H1 (cell line): ENCODE data around the gene SPATA4. TPM values are rescaled to one million over a fixed set of nuclear protein-coding genes. Genes with fewer than 3 reads are reported as not detected.

Experiments
- CTCF ChIA-PET: fragments of 300-600 bp; sonication (Branson Sonifier 250); formaldehyde crosslinking; loops from one replicate; lab custom pipeline; 2021; ENCODE audit not compliant: partially characterized antibody; lab: Charles Lee
- POLR2A ChIA-PET: fragments of 300-600 bp; sonication (Branson Sonifier 250); formaldehyde crosslinking; loops from one replicate; lab custom pipeline; 2021; ENCODE audit warnings: inconsistent platforms; ENCODE audit not compliant: partially characterized antibody; lab: Charles Lee
- DNase-seq, 2 experiments: peaks; one replicate each; pipeline versions ENCODE4 v3.0.0 to v3.0.0-alpha.2; 2010 to 2022; ENCODE audit warnings: low spot score in 2 of 2, low read depth in 1 of 2, mixed read lengths in 1 of 2
- FAIRE-seq: peaks from 2 replicates; lab custom pipeline; 2011; peaks lifted over from hg19 to GRCh38; lab: Jason Lieb, UNC
- H2AFZ ChIP-seq: 2 replicates; pipeline ENCODE4 v1.8.1; 2012; ENCODE audit warnings: low read length, inconsistent platforms
- H2AK5ac ChIP-seq: 2 replicates; pipeline ENCODE4 v1.6.1; 2013; ENCODE audit warnings: low read depth, low read length
- H2BK120ac ChIP-seq: replicated peaks from 2 replicates; pipeline ENCODE3; 2013; ENCODE audit warnings: low read depth, low read length, inconsistent platforms
- H2BK12ac ChIP-seq: 2 replicates; pipeline ENCODE4 v1.6.1; 2013; ENCODE audit warnings: low read depth, low read length
- H2BK15ac ChIP-seq: 2 replicates; pipeline ENCODE4 v1.6.1; 2013; ENCODE audit warnings: low read length
- H2BK20ac ChIP-seq: 2 replicates; pipeline ENCODE4 v1.6.1; 2013; ENCODE audit warnings: low read length
- H2BK5ac ChIP-seq: 2 replicates; pipeline ENCODE4 v1.6.1; 2013; ENCODE audit warnings: low read depth, low read length
- H3K14ac ChIP-seq: 2 replicates; pipeline ENCODE4 v1.6.1; 2013; ENCODE audit warnings: inconsistent platforms; ENCODE audit not compliant: insufficient read length
- H3K18ac ChIP-seq: 2 replicates; pipeline ENCODE4 v1.6.1; 2013; ENCODE audit warnings: low read length; ENCODE audit errors: extremely low read depth
- H3K23ac ChIP-seq: 2 replicates; pipeline ENCODE4 v1.6.1; 2013; ENCODE audit warnings: inconsistent platforms; ENCODE audit not compliant: insufficient read length
- H3K23me2 ChIP-seq: 2 replicates; pipeline ENCODE4 v1.6.1; 2013; ENCODE audit warnings: low read depth, low read length
- H3K27ac ChIP-seq: 2 replicates; pipeline ENCODE4 v1.6.1; 2011; ENCODE audit warnings: low read depth, low read length, inconsistent platforms
- H3K27me3 ChIP-seq, 4 experiments: replicated peaks in 1 of 4; 1 replicate in 1 of 4; 2 replicates in 3 of 4; pipeline versions ENCODE4 v1.6.1 to v1.8.1; 2011 to 2013; ENCODE audit warnings: low read length in 3 of 4, mild to moderate bottlenecking in 3 of 4, inconsistent platforms in 2 of 4, mixed read lengths in 2 of 4, moderate library complexity in 1 of 4; ENCODE audit not compliant: control insufficient read depth in 3 of 4, insufficient read depth in 3 of 4; ENCODE audit errors: extremely low read depth in 1 of 4
- H3K36me3 ChIP-seq, 4 experiments: 2 replicates each; pipeline versions ENCODE4 v1.6.1 to v1.8.1; 2011 to 2013; ENCODE audit warnings: mild to moderate bottlenecking in 4 of 4, low read length in 3 of 4, moderate library complexity in 2 of 4, control low read depth in 1 of 4, inconsistent platforms in 1 of 4; ENCODE audit not compliant: insufficient read depth in 4 of 4, control insufficient read depth in 2 of 4
- H3K4ac ChIP-seq: replicated peaks from 2 replicates; pipeline ENCODE3; 2013; ENCODE audit warnings: low read length, low read depth, mixed read lengths, inconsistent platforms; ENCODE audit not compliant: insufficient read length
- H3K4me1 ChIP-seq, 4 experiments: replicated peaks in 1 of 4; 1 replicate in 1 of 4; 2 replicates in 3 of 4; pipeline versions ENCODE4 v1.6.1 to v1.8.1; 2011 to 2013; ENCODE audit warnings: low read length in 3 of 4, inconsistent platforms in 2 of 4, mixed read lengths in 1 of 4; ENCODE audit not compliant: insufficient read depth in 4 of 4, control insufficient read depth in 3 of 4
- H3K4me2 ChIP-seq, 2 experiments: 2 replicates each; pipeline versions ENCODE4 v1.6.1 to v1.8.1; 2011 to 2013; ENCODE audit warnings: low read depth in 2 of 2, low read length in 2 of 2, control low read depth in 1 of 2, inconsistent platforms in 1 of 2, mild to moderate bottlenecking in 1 of 2; ENCODE audit not compliant: insufficient read depth in 1 of 2
- H3K4me3 ChIP-seq, 4 experiments: fragments of 200-600, 300-600 bp in 1 of 4; sonication (generic), shearing (Covaris generic), sonication (Bioruptor Twin) in 1 of 4; 2 replicates each; pipeline versions ENCODE4 v1.5.1 to v1.8.1; 2011 to 2016; ENCODE audit warnings: low read length in 4 of 4, low read depth in 3 of 4, control low read depth in 2 of 4, inconsistent platforms in 2 of 4, mild to moderate bottlenecking in 2 of 4, mixed read lengths in 1 of 4, moderate library complexity in 1 of 4; ENCODE audit not compliant: insufficient read depth in 2 of 4; ENCODE audit errors: extremely low read depth in 1 of 4
- H3K56ac ChIP-seq: replicated peaks from 2 replicates; pipeline ENCODE3; 2013; ENCODE audit warnings: low read depth, mild to moderate bottlenecking, mixed read lengths, low read length, inconsistent platforms; ENCODE audit not compliant: insufficient read length
- H3K79me1 ChIP-seq: 2 replicates; pipeline ENCODE4 v1.6.1; 2013; ENCODE audit warnings: low read depth, low read length, control low read depth
- H3K79me2 ChIP-seq, 2 experiments: 2 replicates each; pipeline versions ENCODE4 v1.6.1 to v1.8.1; 2012 to 2013; ENCODE audit warnings: low read length in 2 of 2, mild to moderate bottlenecking in 2 of 2, inconsistent platforms in 1 of 2; ENCODE audit not compliant: insufficient read depth in 2 of 2, control insufficient read depth in 1 of 2
- H3K9ac ChIP-seq, 4 experiments: replicated peaks in 1 of 4; 1 replicate in 1 of 4; 2 replicates in 3 of 4; pipeline versions ENCODE4 v1.6.1 to v1.8.1; 2011 to 2013; ENCODE audit warnings: low read depth in 3 of 4, low read length in 3 of 4, control low read depth in 2 of 4, mild to moderate bottlenecking in 2 of 4, moderate library complexity in 2 of 4, inconsistent platforms in 1 of 4; ENCODE audit errors: extremely low read depth in 1 of 4
- H3K9me3 ChIP-seq, 2 experiments: 2 replicates each; pipeline versions ENCODE4 v1.6.1 to v1.8.1; 2012 to 2013; ENCODE audit warnings: mild to moderate bottlenecking in 2 of 2, moderate library complexity in 2 of 2, control low read depth in 1 of 2, inconsistent platforms in 1 of 2, low read depth in 1 of 2, low read length in 1 of 2, mixed read lengths in 1 of 2; ENCODE audit not compliant: insufficient read depth in 2 of 2
- H4K20me1 ChIP-seq, 2 experiments: replicated peaks in 1 of 2; 2 replicates each; pipeline versions ENCODE3 to v1.8.1; 2011 to 2013; ENCODE audit warnings: inconsistent platforms in 2 of 2, low read length in 2 of 2, mild to moderate bottlenecking in 1 of 2; ENCODE audit not compliant: insufficient read depth in 2 of 2, control insufficient read depth in 1 of 2
- H4K5ac ChIP-seq: 2 replicates; pipeline ENCODE4 v1.6.1; 2013; ENCODE audit warnings: low read length, low read depth, mixed read lengths, inconsistent platforms; ENCODE audit not compliant: insufficient read length
- H4K8ac ChIP-seq: 2 replicates; pipeline ENCODE4 v1.8.0; 2013; ENCODE audit warnings: mild to moderate bottlenecking, moderate library complexity, low read length, inconsistent platforms; ENCODE audit not compliant: insufficient read depth; ENCODE audit errors: extremely low read depth
- H4K91ac ChIP-seq: replicated peaks from 2 replicates; pipeline ENCODE3; 2013; ENCODE audit warnings: low read length, mixed read lengths, inconsistent platforms; ENCODE audit not compliant: insufficient read length
- BCL11A ChIP-seq, 2 experiments: IDR thresholded peaks; one replicate each; pipeline ENCODE4 v1.6.1; 2011; ENCODE audit warnings: low read depth in 2 of 2, low read length in 2 of 2, mild to moderate bottlenecking in 2 of 2
- GABPA ChIP-seq: IDR thresholded peaks from 2 replicates; pipeline ENCODE4 v1.6.1; 2011; ENCODE audit warnings: mild to moderate bottlenecking, low read length, moderate library complexity, borderline replicate concordance; ENCODE audit not compliant: insufficient read depth
- POLR2A ChIP-seq, 2 experiments: IDR thresholded peaks; 1 replicate in 1 of 2; 2 replicates in 1 of 2; pipeline ENCODE4 v1.6.1; 2011; ENCODE audit warnings: low read depth in 2 of 2, low read length in 2 of 2, mild to moderate bottlenecking in 2 of 2; ENCODE audit errors: control extremely low read depth in 1 of 2
- POLR2AphosphoS5 ChIP-seq: IDR thresholded peaks from 2 replicates; pipeline ENCODE4 v1.6.1; 2011; ENCODE audit warnings: low read depth, low read length
- RNF2 ChIP-seq: fragments of 200-900, 300-1000 bp; sonication (generic); IDR thresholded peaks from 2 replicates; pipeline ENCODE4 v1.7.1; 2016; ENCODE audit warnings: borderline replicate concordance, low read depth, mild to moderate bottlenecking, antibody characterized with exemption, low read length; ENCODE audit not compliant: poor library complexity, severe bottlenecking; ENCODE audit errors: missing control alignments
- polyA plus RNA-seq, 7 experiments: library from polyadenylated mRNA; depleted of rRNA in 3 of 7; stranded (reverse) in 5 of 7; unstranded in 2 of 7; fragments of >200 nt in 5 of 7; fragments of 200-250 nt in 2 of 7; gene quantifications; 1 replicate in 5 of 7; 2 replicates in 1 of 7; 4 replicates in 1 of 7; pipeline versions ENCODE4 v1.2.1 to v1.2.3, GENCODE V29; 2011 to 2013; ENCODE audit warnings: missing spikeins in 2 of 7, mixed read lengths in 2 of 7
- total RNA-seq: library from RNA; stranded (reverse); fragmentation: NEBNext Ultra II Directional; extraction: Animal tissue kit (Norgen Biotek cat#: 25700); gene quantifications from 2 replicates; pipeline ENCODE4 v1.2.1, GENCODE V29; 2021

Gene SPATA4
- total and polyA plus RNA-seq, 2 of the 8 experiments (the other 6 are each of a cell fraction or from before 2014, with no cell fraction given), result not detected

GRCh38 chr4:176139518-176139917 is 55.9 kb downstream of the SPATA4 start:
- Histone ChIP-seq H4K8ac (no peak overlapping the region), H4K20me1 (no peaks in the 10 kb centered on the region), H4K91ac (no peak overlapping the region), H2BK5ac (no peak overlapping the region), H3K79me1 (no peaks in the 10 kb centered on the region), H3K23ac (no peak overlapping the region), H3K27me3 (no peaks in the 10 kb centered on the region), H2BK120ac (no peak overlapping the region), H3K18ac (no peak overlapping the region), H3K23me2 (no peaks in the 10 kb centered on the region), H2BK20ac (no peak overlapping the region), H3K79me2 (no peaks in the 10 kb centered on the region), H3K36me3 (no peaks in the 10 kb centered on the region; a peak in 1 of 8 replicates), H3K4me1 (no peaks in the 10 kb centered on the region), H2AFZ (no peak overlapping the region), H3K4me2 (no peak overlapping the region), H3K14ac (no peak overlapping the region), H3K4me3 (no peak overlapping the region), H2BK15ac (no peak overlapping the region), H3K27ac (no peak overlapping the region), H3K56ac (no peak overlapping the region), H3K4ac (no peak overlapping the region), H2AK5ac (no peak overlapping the region), H3K9me3 (no peaks in the 10 kb centered on the region), H4K5ac (no peak overlapping the region), H3K9ac (no peak overlapping the region), H2BK12ac (no peak overlapping the region)
- POLR2A ChIA-PET, result no interaction called here
- CTCF ChIA-PET, result interaction anchor here (0.7 kb wide), 1 partner anchor 105 kb away, joined by 4 read pairs; no protein-coding TSS in a partner anchor
- TF ChIP-seq GABPA (no peak), BCL11A (IDR thresholded peaks at IDR 0.05; ENCODE audit: low read depth in 2 of 2, low read length in 2 of 2) (no peak), POLR2A (IDR thresholded peaks at IDR 0.05; ENCODE audit: control extremely low read depth in 1 of 2, low read depth in 2 of 2, low read length in 2 of 2) (no peak), RNF2 (no peak), POLR2AphosphoS5 (no peak)
- DNase-seq (no peak), FAIRE-seq (no peak)
